ENCODE results near the gene PRUNE2.

Gene PRUNE2

GRCh38 chr9:76793784-76794431 is 112.0 kb downstream of the PRUNE2 start:
- Histone ChIP-seq H3K9ac (ENCODE audit: low read length) (no peak overlapping the region), H3K4me1 (ENCODE audit: control insufficient read depth, insufficient read depth, low read length) (no peaks in the 10 kb centered on the region), H3K36me3 (ENCODE audit: control insufficient read depth, insufficient read depth, low read length, severe bottlenecking) (peaks cover 14% of the 10 kb centered on the region), H3K4me3 (ENCODE audit: low read length) (no peak overlapping the region), H3K9me3 (ENCODE audit: control insufficient read depth, low read length) (no peaks in the 10 kb centered on the region), H3K27me3 (replicated peaks; ENCODE audit: control insufficient read depth, insufficient read depth, low read length) (no peaks in the 10 kb centered on the region)
- no peak for DNase-seq (ENCODE audit: low read depth)

GRCh38 chr9:76789840-76790239 is 116.1 kb downstream of the PRUNE2 start:
- Histone ChIP-seq H3K27me3 (replicated peaks; ENCODE audit: control insufficient read depth, insufficient read depth, low read length) (no peaks in the 10 kb centered on the region), H3K9ac (ENCODE audit: low read length) (no peak overlapping the region), H3K36me3 (ENCODE audit: control insufficient read depth, insufficient read depth, low read length, severe bottlenecking) (peaks cover 30% of the 10 kb centered on the region), H3K4me1 (ENCODE audit: control insufficient read depth, insufficient read depth, low read length) (peaks cover 1% of the 10 kb centered on the region), H3K4me3 (ENCODE audit: low read length) (no peak overlapping the region), H3K9me3 (ENCODE audit: control insufficient read depth, low read length) (no peaks in the 10 kb centered on the region)
- DNase-seq (ENCODE audit: low read depth): no peak

GRCh38 chr9:76787677-76788076 is 118.2 kb downstream of the PRUNE2 start:
- peaks cover 40% of the 10 kb centered on the region for H3K36me3 ChIP-seq (ENCODE audit: control insufficient read depth, insufficient read depth, low read length, severe bottlenecking)
- peaks cover 8% of the 10 kb centered on the region for H3K4me1 ChIP-seq (ENCODE audit: control insufficient read depth, insufficient read depth, low read length)
- H3K4me3 ChIP-seq (ENCODE audit: low read length): no peak overlapping the region
- H3K9me3 ChIP-seq (ENCODE audit: control insufficient read depth, low read length): no peaks in the 10 kb centered on the region
- H3K27me3 ChIP-seq (replicated peaks; ENCODE audit: control insufficient read depth, insufficient read depth, low read length): no peaks in the 10 kb centered on the region
- no peak overlapping the region for H3K9ac ChIP-seq (ENCODE audit: low read length)
- DNase-seq (ENCODE audit: low read depth): no peak

GRCh38 chr9:76785501-76785900 is 120.4 kb downstream of the PRUNE2 start:
- H3K9me3 ChIP-seq (ENCODE audit: control insufficient read depth, low read length): no peaks in the 10 kb centered on the region
- H3K36me3 ChIP-seq (ENCODE audit: control insufficient read depth, insufficient read depth, low read length, severe bottlenecking): peaks cover 45% of the 10 kb centered on the region
- no peak overlapping the region for H3K9ac ChIP-seq (ENCODE audit: low read length)
- no peaks in the 10 kb centered on the region for H3K27me3 ChIP-seq (replicated peaks; ENCODE audit: control insufficient read depth, insufficient read depth, low read length)
- peaks cover 8% of the 10 kb centered on the region for H3K4me1 ChIP-seq (ENCODE audit: control insufficient read depth, insufficient read depth, low read length)
- no peak for DNase-seq (ENCODE audit: low read depth)
- H3K4me3 ChIP-seq (ENCODE audit: low read length): no peak overlapping the region

GRCh38 chr9:76784881-76785280 is 121.0 kb downstream of the PRUNE2 start:
- DNase-seq (ENCODE audit: low read depth): no peak
- H3K4me1 ChIP-seq (ENCODE audit: control insufficient read depth, insufficient read depth, low read length): peaks cover 8% of the 10 kb centered on the region
- no peaks in the 10 kb centered on the region for H3K9me3 ChIP-seq (ENCODE audit: control insufficient read depth, low read length)
- H3K27me3 ChIP-seq (replicated peaks; ENCODE audit: control insufficient read depth, insufficient read depth, low read length): no peaks in the 10 kb centered on the region
- no peak overlapping the region for H3K9ac ChIP-seq (ENCODE audit: low read length)
- peaks cover 45% of the 10 kb centered on the region for H3K36me3 ChIP-seq (ENCODE audit: control insufficient read depth, insufficient read depth, low read length, severe bottlenecking)
- no peak overlapping the region for H3K4me3 ChIP-seq (ENCODE audit: low read length)

GRCh38 chr9:76772686-76773445 is 133.0 kb downstream of the PRUNE2 start:
- Histone ChIP-seq H3K27me3 (replicated peaks; ENCODE audit: control insufficient read depth, insufficient read depth, low read length) (no peaks in the 10 kb centered on the region), H3K4me3 (ENCODE audit: low read length) (no peak overlapping the region), H3K9ac (ENCODE audit: low read length) (no peak overlapping the region), H3K9me3 (ENCODE audit: control insufficient read depth, low read length) (no peaks in the 10 kb centered on the region), H3K4me1 (ENCODE audit: control insufficient read depth, insufficient read depth, low read length) (peaks cover 18% of the 10 kb centered on the region), H3K36me3 (ENCODE audit: control insufficient read depth, insufficient read depth, low read length, severe bottlenecking) (peaks cover 10% of the 10 kb centered on the region)
- peak; percentile 73 for DNase-seq (ENCODE audit: low read depth)

GRCh38 chr9:76766126-76766525 is 139.8 kb downstream of the PRUNE2 start:
- Histone ChIP-seq H3K4me3 (ENCODE audit: low read length) (no peak overlapping the region), H3K27me3 (replicated peaks; ENCODE audit: control insufficient read depth, insufficient read depth, low read length) (no peaks in the 10 kb centered on the region), H3K4me1 (ENCODE audit: control insufficient read depth, insufficient read depth, low read length) (peaks cover 16% of the 10 kb centered on the region), H3K36me3 (ENCODE audit: control insufficient read depth, insufficient read depth, low read length, severe bottlenecking) (peaks cover 23% of the 10 kb centered on the region), H3K9me3 (ENCODE audit: control insufficient read depth, low read length) (no peaks in the 10 kb centered on the region), H3K9ac (ENCODE audit: low read length) (no peak overlapping the region)
- no peak for DNase-seq (ENCODE audit: low read depth)

- DNase-seq (ENCODE audit: low read depth): no peak
- no peak within 1 kb of the TSS for H3K9ac ChIP-seq (ENCODE audit: low read length)
- H3K4me3 ChIP-seq (ENCODE audit: low read length): no peak within 1 kb of the TSS
These were observed 141.8 kb downstream of the PRUNE2 start, which contains the start of gene PCA3 for GRCh38 chr9:76764138-76764537. Gene PCA3, plus strand, starts transcription at chr9:76764438.

GRCh38 chr9:76761448-76761847 is 144.5 kb downstream of the PRUNE2 start:
- Histone ChIP-seq H3K36me3 (ENCODE audit: control insufficient read depth, insufficient read depth, low read length, severe bottlenecking) (peaks cover 20% of the 10 kb centered on the region), H3K9me3 (ENCODE audit: control insufficient read depth, low read length) (no peaks in the 10 kb centered on the region), H3K4me1 (ENCODE audit: control insufficient read depth, insufficient read depth, low read length) (peaks cover 14% of the 10 kb centered on the region), H3K27me3 (replicated peaks; ENCODE audit: control insufficient read depth, insufficient read depth, low read length) (no peaks in the 10 kb centered on the region), H3K4me3 (ENCODE audit: low read length) (no peak overlapping the region), H3K9ac (ENCODE audit: low read length) (peak overlapping the region; percentile 48)
- DNase-seq (ENCODE audit: low read depth): peak; percentile 67

More at GRCh38 chr9:76764138-76764537, 141.8 kb downstream of the PRUNE2 start, which contains the start of gene PCA3:
- Histone ChIP-seq H3K4me1 (ENCODE audit: control insufficient read depth, insufficient read depth, low read length) (peaks cover 8% of the 10 kb centered on the region), H3K27me3 (replicated peaks; ENCODE audit: control insufficient read depth, insufficient read depth, low read length) (no peaks in the 10 kb centered on the region), H3K36me3 (ENCODE audit: control insufficient read depth, insufficient read depth, low read length, severe bottlenecking) (peaks cover 28% of the 10 kb centered on the region), H3K9me3 (ENCODE audit: control insufficient read depth, low read length) (no peaks in the 10 kb centered on the region)

GRCh38 chr9:76759732-76760131 is 146.2 kb downstream of the PRUNE2 start:
- Histone ChIP-seq H3K4me1 (ENCODE audit: control insufficient read depth, insufficient read depth, low read length) (peaks cover 24% of the 10 kb centered on the region), H3K4me3 (ENCODE audit: low read length) (no peak overlapping the region), H3K27me3 (replicated peaks; ENCODE audit: control insufficient read depth, insufficient read depth, low read length) (no peaks in the 10 kb centered on the region), H3K36me3 (ENCODE audit: control insufficient read depth, insufficient read depth, low read length, severe bottlenecking) (peaks cover 19% of the 10 kb centered on the region), H3K9me3 (ENCODE audit: control insufficient read depth, low read length) (no peaks in the 10 kb centered on the region), H3K9ac (ENCODE audit: low read length) (no peak overlapping the region)
- no peak for DNase-seq (ENCODE audit: low read depth)

- Histone ChIP-seq H3K9me3 (ENCODE audit: control insufficient read depth, low read length) (no peaks in the 10 kb centered on the region), H3K4me1 (ENCODE audit: control insufficient read depth, insufficient read depth, low read length) (peaks cover 24% of the 10 kb centered on the region), H3K36me3 (ENCODE audit: control insufficient read depth, insufficient read depth, low read length, severe bottlenecking) (peaks cover 15% of the 10 kb centered on the region), H3K27me3 (replicated peaks; ENCODE audit: control insufficient read depth, insufficient read depth, low read length) (no peaks in the 10 kb centered on the region), H3K9ac (ENCODE audit: low read length) (no peak overlapping the region), H3K4me3 (ENCODE audit: low read length) (no peak overlapping the region)
- DNase-seq (ENCODE audit: low read depth): no peak
These were observed 147.4 kb downstream of the PRUNE2 start for GRCh38 chr9:76758476-76758875.
